Neuronal stem cell (in vitro differentiated cells): Measurements from ENCODE around the gene SNX2.

Experiments used
- DNase-seq: peaks from one replicate; pipeline ENCODE4 v3.0.0-alpha.2; 2013; ENCODE audit warnings: low spot score
- H2AFZ ChIP-seq: one replicate; pipeline ENCODE4 v1.6.1; 2013; ENCODE audit warnings: mild to moderate bottlenecking, low read length, inconsistent platforms
- H2AK5ac ChIP-seq: 2 replicates; pipeline ENCODE4 v1.6.1; 2013; ENCODE audit warnings: low read depth, mild to moderate bottlenecking, inconsistent platforms, low read length, moderate library complexity, mixed read lengths
- H2BK120ac ChIP-seq: 2 replicates; pipeline ENCODE4 v1.6.1; 2013; ENCODE audit warnings: low read depth, mild to moderate bottlenecking, inconsistent platforms, low read length, moderate library complexity, mixed read lengths
- H2BK12ac ChIP-seq: one replicate; pipeline ENCODE4 v1.6.1; 2013; ENCODE audit warnings: low read length, inconsistent platforms
- H2BK15ac ChIP-seq: 2 replicates; pipeline ENCODE4 v1.6.1; 2013; ENCODE audit warnings: mild to moderate bottlenecking, low read length, inconsistent platforms, mixed read lengths
- H2BK5ac ChIP-seq: one replicate; pipeline ENCODE4 v1.6.1; 2013; ENCODE audit warnings: inconsistent platforms, mild to moderate bottlenecking, low read length, moderate library complexity
- H3K14ac ChIP-seq: one replicate; pipeline ENCODE4 v1.6.1; 2013; ENCODE audit warnings: low read length, inconsistent platforms
- H3K18ac ChIP-seq: 2 replicates; pipeline ENCODE4 v1.6.1; 2013; ENCODE audit warnings: low read length, inconsistent platforms
- H3K23ac ChIP-seq: 2 replicates; pipeline ENCODE4 v1.6.1; 2013; ENCODE audit warnings: low read depth, mild to moderate bottlenecking, mixed read lengths, low read length, inconsistent platforms; ENCODE audit not compliant: poor library complexity
- H3K27ac ChIP-seq: replicated peaks from 3 replicates; pipeline ENCODE4 v1.5.1; 2013; ENCODE audit warnings: low read length, inconsistent platforms
- H3K27me3 ChIP-seq, 3 experiments: 2 replicates each; pipeline ENCODE4 v1.6.1; 2013; ENCODE audit warnings: low read length in 3 of 3, mild to moderate bottlenecking in 2 of 3, inconsistent platforms in 1 of 3, low read depth in 1 of 3, mixed read lengths in 1 of 3, moderate library complexity in 1 of 3; ENCODE audit not compliant: control insufficient read depth in 3 of 3, insufficient read depth in 3 of 3
- H3K36me3 ChIP-seq, 2 donors: replicated peaks in 1 of 2; 2 replicates each; pipeline ENCODE4 v1.6.1; 2013; ENCODE audit warnings: low read length in 2 of 2; ENCODE audit not compliant: control insufficient read depth in 2 of 2, insufficient read depth in 2 of 2
- H3K4ac ChIP-seq: 2 replicates; pipeline ENCODE4 v1.6.1; 2013; ENCODE audit warnings: inconsistent platforms, mild to moderate bottlenecking, low read length, moderate library complexity
- H3K4me1 ChIP-seq, 2 donors: 1 replicate in 1 of 2; 2 replicates in 1 of 2; pipeline ENCODE4 v1.6.1; 2013; ENCODE audit warnings: low read length in 2 of 2, low read depth in 1 of 2; ENCODE audit not compliant: control insufficient read depth in 2 of 2, insufficient read depth in 1 of 2
- H3K4me2 ChIP-seq: one replicate; pipeline ENCODE4 v1.6.1; 2013; ENCODE audit warnings: mild to moderate bottlenecking, low read length, inconsistent platforms; ENCODE audit not compliant: insufficient read depth, poor library complexity, severe bottlenecking
- H3K4me3 ChIP-seq, 2 donors: 2 replicates each; pipeline ENCODE4 v1.5.1; 2013; ENCODE audit warnings: low read length in 2 of 2, mild to moderate bottlenecking in 2 of 2, inconsistent platforms in 1 of 2, moderate library complexity in 1 of 2
- H3K79me1 ChIP-seq: one replicate; pipeline ENCODE4 v1.6.1; 2013; ENCODE audit warnings: low read depth, mild to moderate bottlenecking, inconsistent platforms, low read length, moderate library complexity
- H3K9ac ChIP-seq: one replicate; pipeline ENCODE4 v1.6.1; 2013; ENCODE audit warnings: mild to moderate bottlenecking, low read depth, low read length, inconsistent platforms; ENCODE audit not compliant: poor library complexity
- H3K9me3 ChIP-seq, 2 donors: replicated peaks in 1 of 2; 2 replicates each; pipeline versions ENCODE3 to v1.6.1; 2013; ENCODE audit warnings: low read length in 2 of 2, mild to moderate bottlenecking in 2 of 2, inconsistent platforms in 1 of 2, low read depth in 1 of 2, mixed read lengths in 1 of 2, moderate library complexity in 1 of 2; ENCODE audit not compliant: control insufficient read depth in 2 of 2, insufficient read depth in 1 of 2
- H4K8ac ChIP-seq: one replicate; pipeline ENCODE4 v1.6.1; 2013; ENCODE audit warnings: low read depth, mild to moderate bottlenecking, inconsistent platforms, low read length, moderate library complexity
- H4K91ac ChIP-seq: one replicate; pipeline ENCODE4 v1.6.1; 2013; ENCODE audit warnings: low read length, low read depth, mild to moderate bottlenecking, inconsistent platforms; ENCODE audit not compliant: poor library complexity
- WGBS, 2 donors: extraction: QIAGEN DNeasy Blood & Tissue Kit; methylation state at CpG; one replicate each; pipeline ENCODE4 v1.1.7; 2013; ENCODE audit warnings: missing lambda C conversion rate in 2 of 2, mixed read lengths in 1 of 2; ENCODE audit not compliant: insufficient read length in 2 of 2, insufficient replicate concordance in 1 of 2; ENCODE audit errors: extremely low coverage in 2 of 2; 5-methylcytosine and 5-hydroxymethylcytosine counted together

The SNX2 gene

GRCh38 chr5:122745597-122745996 is 29.3 kb upstream of the SNX2 start:
- Histone ChIP-seq H4K8ac (no peak overlapping the region), H3K27me3 (no peaks in the 10 kb centered on the region), H2BK12ac (no peak overlapping the region), H3K4me3 (no peak overlapping the region), H2AFZ (no peak overlapping the region), H2BK120ac (no peak overlapping the region), H3K23ac (no peak overlapping the region), H3K4me1 (no peaks in the 10 kb centered on the region), H4K91ac (no peak overlapping the region), H3K79me1 (peaks cover 2% of the 10 kb centered on the region), H3K4ac (no peak overlapping the region), H3K36me3 (no peaks in the 10 kb centered on the region), H3K4me2 (no peak overlapping the region), H3K27ac (no peak overlapping the region), H3K14ac (no peak overlapping the region), H2BK5ac (no peak overlapping the region), H3K9ac (no peak overlapping the region), H2AK5ac (no peak overlapping the region), H3K18ac (no peak overlapping the region), H3K9me3 (no peaks in the 10 kb centered on the region), H2BK15ac (no peak overlapping the region)
- no CpG with 5 or more reads among the region's 2 CpGs for WGBS, 2 donors
- DNase-seq, result no peak

GRCh38 chr5:122749886-122750285 is 25.0 kb upstream of the SNX2 start:
- WGBS, 2 donors, result no CpG with 5 or more reads among the region's 2 CpGs

GRCh38 chr5:122751293-122751782 is 23.5 kb upstream of the SNX2 start:
- no peak overlapping the region for H3K4ac ChIP-seq
- no peak overlapping the region for H2BK12ac ChIP-seq
- H4K91ac ChIP-seq, result no peak overlapping the region
- H2AK5ac ChIP-seq, result no peak overlapping the region
- DNase-seq, result no peak
- no peak overlapping the region for H4K8ac ChIP-seq
- no peaks in the 10 kb centered on the region for H3K9me3 ChIP-seq
- H3K4me1 ChIP-seq, result peaks cover 0 to 6% of the 10 kb centered on the region in 2 donors
- H3K36me3 ChIP-seq, result no peaks in the 10 kb centered on the region
- H3K4me3 ChIP-seq, result no peak overlapping the region
- no CpG with 5 or more reads among the region's 7 CpGs for WGBS, 2 donors
- H3K4me2 ChIP-seq, result no peak overlapping the region
- H2BK15ac ChIP-seq, result no peak overlapping the region
- H3K27ac ChIP-seq, result no peak overlapping the region
- no peak overlapping the region for H2AFZ ChIP-seq
- H3K23ac ChIP-seq, result no peak overlapping the region
- no peak overlapping the region for H3K14ac ChIP-seq
- H3K79me1 ChIP-seq, result peaks cover 2% of the 10 kb centered on the region
- H2BK5ac ChIP-seq, result no peak overlapping the region
- H3K9ac ChIP-seq, result no peak overlapping the region
- H3K27me3 ChIP-seq, result no peaks in the 10 kb centered on the region
- H2BK120ac ChIP-seq, result no peak overlapping the region
- H3K18ac ChIP-seq, result no peak overlapping the region

More at GRCh38 chr5:122749886-122750285, 25.0 kb upstream of the SNX2 start:
- Histone ChIP-seq H4K91ac (no peak overlapping the region), H2BK5ac (no peak overlapping the region), H2BK12ac (no peak overlapping the region), H3K4me2 (no peak overlapping the region), H3K18ac (no peak overlapping the region), H4K8ac (no peak overlapping the region), H2BK120ac (no peak overlapping the region), H2AK5ac (no peak overlapping the region), H3K4ac (no peak overlapping the region), H2BK15ac (no peak overlapping the region), H3K9ac (no peak overlapping the region), H3K4me1 (peaks cover 0 to 4% of the 10 kb centered on the region in 2 donors), H3K79me1 (peaks cover 2% of the 10 kb centered on the region), H3K36me3 (no peaks in the 10 kb centered on the region), H2AFZ (no peak overlapping the region), H3K27ac (no peak overlapping the region), H3K14ac (no peak overlapping the region), H3K23ac (no peak overlapping the region), H3K9me3 (no peaks in the 10 kb centered on the region), H3K27me3 (no peaks in the 10 kb centered on the region), H3K4me3 (no peak overlapping the region)
- no peak for DNase-seq

GRCh38 chr5:122753500-122753899 is 21.4 kb upstream of the SNX2 start:
- Histone ChIP-seq H3K36me3 (no peaks in the 10 kb centered on the region), H2AFZ (no peak overlapping the region), H3K4me1 (peaks cover 0 to 6% of the 10 kb centered on the region in 2 donors), H3K4me3 (no peak overlapping the region), H2AK5ac (no peak overlapping the region), H3K27me3 (no peaks in the 10 kb centered on the region), H3K9ac (no peak overlapping the region), H2BK120ac (no peak overlapping the region), H2BK15ac (no peak overlapping the region), H2BK5ac (no peak overlapping the region), H3K18ac (no peak overlapping the region), H3K4ac (no peak overlapping the region), H4K8ac (no peak overlapping the region), H3K79me1 (no peaks in the 10 kb centered on the region), H3K14ac (no peak overlapping the region), H4K91ac (no peak overlapping the region), H3K4me2 (no peak overlapping the region), H3K9me3 (no peaks in the 10 kb centered on the region), H3K23ac (no peak overlapping the region), H2BK12ac (no peak overlapping the region), H3K27ac (no peak overlapping the region)
- no peak for DNase-seq
